ENCODE results near the gene CHST15.

Gene CHST15

GRCh38 chr10:124114696-124115095, 21.3 kb upstream of the CHST15 start:
- H3K27ac ChIP-seq (ENCODE audit: low read depth, low read length) = no peak overlapping the region
- no peaks in the 10 kb centered on the region for H3K9me3 ChIP-seq (ENCODE audit: control insufficient read depth in 5 of 5, low read length in 5 of 5)
- peaks cover 0 to 30% (median 11%) of the 10 kb centered on the region in 5 donors for H3K4me1 ChIP-seq (ENCODE audit: control insufficient read depth in 5 of 5, insufficient read depth in 5 of 5, low read length in 5 of 5)

GRCh38 chr10:124112891-124113580, 19.6 kb upstream of the CHST15 start:
- Histone ChIP-seq H3K4me1 (ENCODE audit: control insufficient read depth in 5 of 5, insufficient read depth in 5 of 5, low read length in 5 of 5) (peaks cover 0 to 17% (median 5%) of the 10 kb centered on the region in 5 donors), H3K9ac (ENCODE audit: low read length in 5 of 5) (no peak overlapping the region), H3K27me3 (ENCODE audit: control insufficient read depth in 5 of 5, insufficient read depth in 4 of 5, low read length in 5 of 5) (peaks cover 0 to 4% (median 0%) of the 10 kb centered on the region in 5 donors), H3K4me3 (ENCODE audit: low read depth in 1 of 5, low read length in 5 of 5) (no peak overlapping the region), H3K9me3 (ENCODE audit: control insufficient read depth in 5 of 5, low read length in 5 of 5) (no peaks in the 10 kb centered on the region), H3K27ac (ENCODE audit: low read depth, low read length) (no peak overlapping the region), H3K36me3 (ENCODE audit: control insufficient read depth in 5 of 5, insufficient read depth in 5 of 5, low read length in 5 of 5) (no peaks in the 10 kb centered on the region)

More at GRCh38 chr10:124114696-124115095, 21.3 kb upstream of the CHST15 start:
- no peak overlapping the region for H3K4me3 ChIP-seq (ENCODE audit: low read depth in 1 of 5, low read length in 5 of 5)
- H3K36me3 ChIP-seq (ENCODE audit: control insufficient read depth in 5 of 5, insufficient read depth in 5 of 5, low read length in 5 of 5) = no peaks in the 10 kb centered on the region
- H3K9ac ChIP-seq (ENCODE audit: low read length in 5 of 5) = no peak overlapping the region
- H3K27me3 ChIP-seq (ENCODE audit: control insufficient read depth in 5 of 5, insufficient read depth in 4 of 5, low read length in 5 of 5) = peaks cover 0 to 4% (median 0%) of the 10 kb centered on the region in 5 donors

GRCh38 chr10:124110882-124111281, 17.5 kb upstream of the CHST15 start:
- H3K9ac ChIP-seq (ENCODE audit: low read length in 5 of 5) = no peak overlapping the region
- H3K4me1 ChIP-seq (ENCODE audit: control insufficient read depth in 5 of 5, insufficient read depth in 5 of 5, low read length in 5 of 5) = peaks cover 2 to 10% (median 8%) of the 10 kb centered on the region in 5 donors
- no peaks in the 10 kb centered on the region for H3K36me3 ChIP-seq (ENCODE audit: control insufficient read depth in 5 of 5, insufficient read depth in 5 of 5, low read length in 5 of 5)
- no peak overlapping the region for H3K27ac ChIP-seq (ENCODE audit: low read depth, low read length)
- no peaks in the 10 kb centered on the region for H3K9me3 ChIP-seq (ENCODE audit: control insufficient read depth in 5 of 5, low read length in 5 of 5)
- peaks cover 0 to 4% (median 0%) of the 10 kb centered on the region in 5 donors for H3K27me3 ChIP-seq (ENCODE audit: control insufficient read depth in 5 of 5, insufficient read depth in 4 of 5, low read length in 5 of 5)
- H3K4me3 ChIP-seq (ENCODE audit: low read depth in 1 of 5, low read length in 5 of 5) = no peak overlapping the region

GRCh38 chr10:124109261-124109660, 15.9 kb upstream of the CHST15 start:
- H3K4me3 ChIP-seq (ENCODE audit: low read depth in 1 of 5, low read length in 5 of 5) = no peak overlapping the region
- H3K9me3 ChIP-seq (ENCODE audit: control insufficient read depth in 5 of 5, low read length in 5 of 5) = no peaks in the 10 kb centered on the region
- H3K27ac ChIP-seq (ENCODE audit: low read depth, low read length) = no peak overlapping the region
- peaks cover 2 to 13% (median 9%) of the 10 kb centered on the region in 5 donors for H3K4me1 ChIP-seq (ENCODE audit: control insufficient read depth in 5 of 5, insufficient read depth in 5 of 5, low read length in 5 of 5)
- H3K36me3 ChIP-seq (ENCODE audit: control insufficient read depth in 5 of 5, insufficient read depth in 5 of 5, low read length in 5 of 5) = no peaks in the 10 kb centered on the region
- no peak overlapping the region for H3K9ac ChIP-seq (ENCODE audit: low read length in 5 of 5)
- H3K27me3 ChIP-seq (ENCODE audit: control insufficient read depth in 5 of 5, insufficient read depth in 4 of 5, low read length in 5 of 5) = peaks cover 0 to 4% (median 0%) of the 10 kb centered on the region in 5 donors

- Histone ChIP-seq H3K9me3 (ENCODE audit: control insufficient read depth in 5 of 5, low read length in 5 of 5) (no peaks in the 10 kb centered on the region), H3K9ac (ENCODE audit: low read length in 5 of 5) (no peak overlapping the region), H3K27me3 (ENCODE audit: control insufficient read depth in 5 of 5, insufficient read depth in 4 of 5, low read length in 5 of 5) (peaks cover 0 to 4% (median 0%) of the 10 kb centered on the region in 5 donors), H3K4me1 (ENCODE audit: control insufficient read depth in 5 of 5, insufficient read depth in 5 of 5, low read length in 5 of 5) (peaks cover 2 to 13% (median 9%) of the 10 kb centered on the region in 5 donors), H3K4me3 (ENCODE audit: low read depth in 1 of 5, low read length in 5 of 5) (no peak overlapping the region), H3K36me3 (ENCODE audit: control insufficient read depth in 5 of 5, insufficient read depth in 5 of 5, low read length in 5 of 5) (no peaks in the 10 kb centered on the region), H3K27ac (ENCODE audit: low read depth, low read length) (no peak overlapping the region)
Observed at GRCh38 chr10:124107072-124107471, 13.7 kb upstream of the CHST15 start.

GRCh38 chr10:124106241-124106879, 13.0 kb upstream of the CHST15 start:
- Histone ChIP-seq H3K4me1 (ENCODE audit: control insufficient read depth in 5 of 5, insufficient read depth in 5 of 5, low read length in 5 of 5) (peaks cover 2 to 13% (median 9%) of the 10 kb centered on the region in 5 donors), H3K27me3 (ENCODE audit: control insufficient read depth in 5 of 5, insufficient read depth in 4 of 5, low read length in 5 of 5) (peaks cover 0 to 4% (median 0%) of the 10 kb centered on the region in 5 donors), H3K36me3 (ENCODE audit: control insufficient read depth in 5 of 5, insufficient read depth in 5 of 5, low read length in 5 of 5) (no peaks in the 10 kb centered on the region), H3K4me3 (ENCODE audit: low read depth in 1 of 5, low read length in 5 of 5) (no peak overlapping the region), H3K9me3 (ENCODE audit: control insufficient read depth in 5 of 5, low read length in 5 of 5) (no peaks in the 10 kb centered on the region), H3K27ac (ENCODE audit: low read depth, low read length) (no peak overlapping the region), H3K9ac (ENCODE audit: low read length in 5 of 5) (peak overlapping the region in 1 of 5 donors; percentile 10)

- peaks cover 0 to under 1% (median 0%) of the 10 kb centered on the region in 5 donors for H3K27me3 ChIP-seq (ENCODE audit: control insufficient read depth in 5 of 5, insufficient read depth in 4 of 5, low read length in 5 of 5)
- H3K27ac ChIP-seq (ENCODE audit: low read depth, low read length) = no peak overlapping the region
- peaks cover 2 to 13% (median 9%) of the 10 kb centered on the region in 5 donors for H3K4me1 ChIP-seq (ENCODE audit: control insufficient read depth in 5 of 5, insufficient read depth in 5 of 5, low read length in 5 of 5)
- H3K9me3 ChIP-seq (ENCODE audit: control insufficient read depth in 5 of 5, low read length in 5 of 5) = no peaks in the 10 kb centered on the region
- H3K36me3 ChIP-seq (ENCODE audit: control insufficient read depth in 5 of 5, insufficient read depth in 5 of 5, low read length in 5 of 5) = no peaks in the 10 kb centered on the region
- H3K4me3 ChIP-seq (ENCODE audit: low read depth in 1 of 5, low read length in 5 of 5) = no peak overlapping the region
- no peak overlapping the region for H3K9ac ChIP-seq (ENCODE audit: low read length in 5 of 5)
Observed at GRCh38 chr10:124105594-124105993, 12.2 kb upstream of the CHST15 start.

- H3K27ac ChIP-seq (ENCODE audit: low read depth, low read length) = no peak overlapping the region
- H3K9me3 ChIP-seq (ENCODE audit: control insufficient read depth in 5 of 5, low read length in 5 of 5) = peaks cover 0 to 4% (median 0%) of the 10 kb centered on the region in 5 donors
- no peak overlapping the region for H3K9ac ChIP-seq (ENCODE audit: low read length in 5 of 5)
- no peak overlapping the region for H3K4me3 ChIP-seq (ENCODE audit: low read depth in 1 of 5, low read length in 5 of 5)
- peaks cover 2 to 13% (median 9%) of the 10 kb centered on the region in 5 donors for H3K4me1 ChIP-seq (ENCODE audit: control insufficient read depth in 5 of 5, insufficient read depth in 5 of 5, low read length in 5 of 5)
- no peaks in the 10 kb centered on the region for H3K27me3 ChIP-seq (ENCODE audit: control insufficient read depth in 5 of 5, insufficient read depth in 4 of 5, low read length in 5 of 5)
- H3K36me3 ChIP-seq (ENCODE audit: control insufficient read depth in 5 of 5, insufficient read depth in 5 of 5, low read length in 5 of 5) = no peaks in the 10 kb centered on the region
Observed at GRCh38 chr10:124105045-124105444, 11.6 kb upstream of the CHST15 start.

GRCh38 chr10:124104011-124104627, 10.7 kb upstream of the CHST15 start:
- Histone ChIP-seq H3K36me3 (ENCODE audit: control insufficient read depth in 5 of 5, insufficient read depth in 5 of 5, low read length in 5 of 5) (no peaks in the 10 kb centered on the region), H3K9me3 (ENCODE audit: control insufficient read depth in 5 of 5, low read length in 5 of 5) (peaks cover 0 to 8% (median 0%) of the 10 kb centered on the region in 5 donors), H3K27me3 (ENCODE audit: control insufficient read depth in 5 of 5, insufficient read depth in 4 of 5, low read length in 5 of 5) (peaks cover 0 to under 1% (median 0%) of the 10 kb centered on the region in 5 donors), H3K9ac (ENCODE audit: low read length in 5 of 5) (no peak overlapping the region), H3K4me1 (ENCODE audit: control insufficient read depth in 5 of 5, insufficient read depth in 5 of 5, low read length in 5 of 5) (peaks cover 2 to 13% (median 9%) of the 10 kb centered on the region in 5 donors), H3K4me3 (ENCODE audit: low read depth in 1 of 5, low read length in 5 of 5) (no peak overlapping the region), H3K27ac (ENCODE audit: low read depth, low read length) (no peak overlapping the region)

- Histone ChIP-seq H3K4me1 (ENCODE audit: control insufficient read depth in 5 of 5, insufficient read depth in 5 of 5, low read length in 5 of 5) (peaks cover under 1 to 8% (median 6%) of the 10 kb centered on the region in 5 donors), H3K9ac (ENCODE audit: low read length in 5 of 5) (no peak overlapping the region), H3K9me3 (ENCODE audit: control insufficient read depth in 5 of 5, low read length in 5 of 5) (peaks cover 2 to 10% (median 3%) of the 10 kb centered on the region in 5 donors), H3K27me3 (ENCODE audit: control insufficient read depth in 5 of 5, insufficient read depth in 4 of 5, low read length in 5 of 5) (peaks cover 0 to 14% (median 3%) of the 10 kb centered on the region in 5 donors), H3K36me3 (ENCODE audit: control insufficient read depth in 5 of 5, insufficient read depth in 5 of 5, low read length in 5 of 5) (no peaks in the 10 kb centered on the region), H3K27ac (ENCODE audit: low read depth, low read length) (no peak overlapping the region), H3K4me3 (ENCODE audit: low read depth in 1 of 5, low read length in 5 of 5) (no peak overlapping the region)
Observed at GRCh38 chr10:124101351-124101750, 8.0 kb upstream of the CHST15 start.
